ENCODE data around the gene CCDC148. TPM values are rescaled to one million over a fixed set of nuclear protein-coding genes. Genes with fewer than 3 reads are reported as not detected.

CCDC148 gene
- total RNA-seq, 1 experiment from 2014 or later = 2.1 TPM

- POLR2A ChIA-PET = no interaction called here
- H3K4me1 Mint-ChIP-seq = peaks cover 24% of the 10 kb centered on the region
- peaks cover 29% of the 10 kb centered on the region for H3K36me3 Mint-ChIP-seq
- TF ChIP-seq ZNF317 (CRISPR knock-in tag; IDR thresholded peaks at IDR 0.05; ENCODE audit: borderline replicate concordance, low read depth) (no peak), RORB (CRISPR knock-in tag; IDR thresholded peaks at IDR 0.05) (no peak), ZNF512 (CRISPR knock-in tag; IDR thresholded peaks at IDR 0.05; ENCODE audit: borderline replicate concordance) (no peak), ZNF671 (CRISPR knock-in tag; IDR thresholded peaks at IDR 0.05) (no peak), E2F5 (CRISPR knock-in tag; IDR thresholded peaks at IDR 0.05) (no peak), IRF1 (CRISPR knock-in tag; IDR thresholded peaks at IDR 0.05) (no peak), SMAD4 (CRISPR knock-in tag; IDR thresholded peaks at IDR 0.05) (no peak), CBFB (CRISPR knock-in tag; IDR thresholded peaks at IDR 0.05; ENCODE audit: low read depth) (no peak), MLX (CRISPR knock-in tag; IDR thresholded peaks at IDR 0.05) (no peak), CREM (CRISPR knock-in tag; IDR thresholded peaks at IDR 0.05) (no peak), NFATC4 (CRISPR knock-in tag; IDR thresholded peaks at IDR 0.05) (no peak), ZNF232 (CRISPR knock-in tag; IDR thresholded peaks at IDR 0.05) (no peak), JAZF1 (CRISPR knock-in tag; IDR thresholded peaks at IDR 0.05) (no peak), ATF1 (CRISPR knock-in tag; IDR thresholded peaks at IDR 0.05) (no peak), IRF2 (CRISPR knock-in tag; IDR thresholded peaks at IDR 0.05; ENCODE audit: borderline replicate concordance, low read depth) (no peak)
- peaks cover 57% of the 10 kb centered on the region for H3K27me3 Mint-ChIP-seq (ENCODE audit: low read depth)
- H3K4me3 Mint-ChIP-seq = no peak overlapping the region
- ATAC-seq = peak; percentile 50
- no peak overlapping the region for H3K27ac Mint-ChIP-seq
- CTCF ChIA-PET = interaction anchor here (1.1 kb wide), 1 partner anchor 334 kb away, joined by 3 read pairs; no protein-coding TSS in a partner anchor
- peaks cover 41% of the 10 kb centered on the region for H3K9me3 Mint-ChIP-seq
- no peak for DNase-seq (ENCODE audit: low spot score)
These were observed 44.8 kb downstream of the CCDC148 start for GRCh38 chr2:158411748-158412147.

- Mint-ChIP-seq H3K9me3 (peaks cover 28% of the 10 kb centered on the region), H3K4me3 (no peak overlapping the region), H3K27ac (no peak overlapping the region), H3K4me1 (peaks cover 24% of the 10 kb centered on the region), H3K36me3 (peaks cover 22% of the 10 kb centered on the region), H3K27me3 (ENCODE audit: low read depth) (peaks cover 40% of the 10 kb centered on the region)
- ChIA-PET CTCF (no interaction called here), POLR2A (no interaction called here)
- ATAC-seq (no peak), DNase-seq (ENCODE audit: low spot score) (no peak)
- TF ChIP-seq IRF1 (CRISPR knock-in tag; IDR thresholded peaks at IDR 0.05) (no peak), GABPB1 (CRISPR knock-in tag; IDR thresholded peaks at IDR 0.05) (no peak), KAT7 (CRISPR knock-in tag; IDR thresholded peaks at IDR 0.05; ENCODE audit: borderline replicate concordance) (no peak), FOXK1 (CRISPR knock-in tag; IDR thresholded peaks at IDR 0.05) (no peak), CDX4 (CRISPR knock-in tag; IDR thresholded peaks at IDR 0.05; ENCODE audit: borderline replicate concordance) (no peak), NR2C2 (CRISPR knock-in tag; IDR thresholded peaks at IDR 0.05) (no peak), ATF3 (CRISPR knock-in tag; conservative IDR thresholded peaks at IDR 0.05) (no peak), FOXP4 (CRISPR knock-in tag; IDR thresholded peaks at IDR 0.05) (no peak), MLX (CRISPR knock-in tag; IDR thresholded peaks at IDR 0.05) (no peak), EMX1 (CRISPR knock-in tag; IDR thresholded peaks at IDR 0.05) (no peak)
These were observed 46.4 kb downstream of the CCDC148 start for GRCh38 chr2:158410132-158410531.
